AG04449 (cell line): ENCODE results near the gene RNF133.

ENCODE experiments used
- CTCF ChIA-PET: fragments of 350-600 bp; formaldehyde crosslinking; extraction: SDS; loops from one replicate; lab custom pipeline; 2021; ENCODE audit warnings: antibody characterized with exemption; lab: Yijun Ruan, JAX
- POLR2A ChIA-PET: fragments of 400-600, 350-600 bp; formaldehyde crosslinking; extraction: SDS; loops from one replicate; lab custom pipeline; 2020; ENCODE audit warnings: antibody characterized with exemption, inconsistent platforms; lab: Yijun Ruan, JAX
- DNase-seq: peaks from one replicate; pipeline ENCODE4 v3.0.0-alpha.2; 2010; ENCODE audit warnings: low read depth, low spot score
- H3K4me3 ChIP-seq: 2 replicates; pipeline ENCODE4 v1.5.1; 2011; ENCODE audit warnings: low read depth, mild to moderate bottlenecking, control low read depth, low read length
- TF ChIP-seq, protein P1 (sequence below): IDR thresholded peaks from one replicate; pipeline ENCODE4 v1.5.1; 2011; ENCODE audit warnings: mild to moderate bottlenecking, moderate library complexity, low read length, control low read depth, inconsistent platforms; ENCODE audit not compliant: insufficient read depth; ENCODE audit errors: missing control alignments

The RNF133 gene, protein sequence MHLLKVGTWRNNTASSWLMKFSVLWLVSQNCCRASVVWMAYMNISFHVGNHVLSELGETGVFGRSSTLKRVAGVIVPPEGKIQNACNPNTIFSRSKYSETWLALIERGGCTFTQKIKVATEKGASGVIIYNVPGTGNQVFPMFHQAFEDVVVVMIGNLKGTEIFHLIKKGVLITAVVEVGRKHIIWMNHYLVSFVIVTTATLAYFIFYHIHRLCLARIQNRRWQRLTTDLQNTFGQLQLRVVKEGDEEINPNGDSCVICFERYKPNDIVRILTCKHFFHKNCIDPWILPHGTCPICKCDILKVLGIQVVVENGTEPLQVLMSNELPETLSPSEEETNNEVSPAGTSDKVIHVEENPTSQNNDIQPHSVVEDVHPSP

DNA sequence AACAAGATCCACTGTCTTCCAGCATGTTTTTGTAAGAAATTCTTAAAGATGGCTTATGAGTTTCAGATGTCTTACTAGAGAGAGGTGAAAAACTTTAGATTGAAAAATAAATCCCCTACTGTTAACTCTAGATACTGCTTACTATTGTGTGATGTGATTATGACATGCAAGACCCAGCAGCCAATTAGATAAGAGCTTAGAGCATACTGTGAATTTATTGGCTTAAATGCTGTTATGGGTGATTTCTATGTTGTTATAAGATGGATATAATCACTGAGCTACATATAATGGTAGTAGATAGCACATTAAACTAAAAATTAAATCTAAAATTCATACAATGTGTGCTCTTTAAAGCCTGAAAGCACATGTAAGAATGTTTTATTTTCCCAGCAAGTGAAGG lies at the start of gene RNF133:
TSS of gene RNF133 (minus strand) at position 101 of the 400 bp plus-strand sequence. CDS start 199 bp downstream, outside the sequence.
- TF ChIP-seq, protein P1, sequence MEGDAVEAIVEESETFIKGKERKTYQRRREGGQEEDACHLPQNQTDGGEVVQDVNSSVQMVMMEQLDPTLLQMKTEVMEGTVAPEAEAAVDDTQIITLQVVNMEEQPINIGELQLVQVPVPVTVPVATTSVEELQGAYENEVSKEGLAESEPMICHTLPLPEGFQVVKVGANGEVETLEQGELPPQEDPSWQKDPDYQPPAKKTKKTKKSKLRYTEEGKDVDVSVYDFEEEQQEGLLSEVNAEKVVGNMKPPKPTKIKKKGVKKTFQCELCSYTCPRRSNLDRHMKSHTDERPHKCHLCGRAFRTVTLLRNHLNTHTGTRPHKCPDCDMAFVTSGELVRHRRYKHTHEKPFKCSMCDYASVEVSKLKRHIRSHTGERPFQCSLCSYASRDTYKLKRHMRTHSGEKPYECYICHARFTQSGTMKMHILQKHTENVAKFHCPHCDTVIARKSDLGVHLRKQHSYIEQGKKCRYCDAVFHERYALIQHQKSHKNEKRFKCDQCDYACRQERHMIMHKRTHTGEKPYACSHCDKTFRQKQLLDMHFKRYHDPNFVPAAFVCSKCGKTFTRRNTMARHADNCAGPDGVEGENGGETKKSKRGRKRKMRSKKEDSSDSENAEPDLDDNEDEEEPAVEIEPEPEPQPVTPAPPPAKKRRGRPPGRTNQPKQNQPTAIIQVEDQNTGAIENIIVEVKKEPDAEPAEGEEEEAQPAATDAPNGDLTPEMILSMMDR, result no peak
- H3K4me3 ChIP-seq, result no peak within 1 kb of the TSS
- no peak for DNase-seq
- ChIA-PET POLR2A (no interaction called here), CTCF (no interaction called here)

DNA sequence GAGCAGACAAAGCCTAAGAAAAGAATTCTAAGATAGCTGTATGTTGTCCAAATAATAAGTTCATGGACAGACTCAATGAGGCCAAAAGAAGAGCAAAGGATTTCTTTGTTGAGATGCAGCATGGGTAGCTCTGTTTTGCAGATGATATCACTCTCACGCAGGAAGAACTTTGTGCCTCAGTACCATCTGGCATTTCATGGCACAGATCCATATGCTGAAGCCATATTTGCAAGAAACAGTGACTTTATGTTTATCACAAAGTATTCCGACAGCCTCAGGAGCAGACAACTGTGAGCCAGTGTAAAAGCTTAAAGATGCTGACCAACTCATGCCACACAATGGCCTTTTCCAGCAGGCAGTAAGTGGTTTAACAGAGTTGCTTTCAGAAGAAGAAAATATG lies 49.3 kb upstream of the RNF133 start:
- H3K4me3 ChIP-seq, result no peak overlapping the region
- CTCF ChIA-PET, result no interaction called here
- no peak for DNase-seq
- TF ChIP-seq, protein P1, result no peak
- POLR2A ChIA-PET, result no interaction called here

DNA sequence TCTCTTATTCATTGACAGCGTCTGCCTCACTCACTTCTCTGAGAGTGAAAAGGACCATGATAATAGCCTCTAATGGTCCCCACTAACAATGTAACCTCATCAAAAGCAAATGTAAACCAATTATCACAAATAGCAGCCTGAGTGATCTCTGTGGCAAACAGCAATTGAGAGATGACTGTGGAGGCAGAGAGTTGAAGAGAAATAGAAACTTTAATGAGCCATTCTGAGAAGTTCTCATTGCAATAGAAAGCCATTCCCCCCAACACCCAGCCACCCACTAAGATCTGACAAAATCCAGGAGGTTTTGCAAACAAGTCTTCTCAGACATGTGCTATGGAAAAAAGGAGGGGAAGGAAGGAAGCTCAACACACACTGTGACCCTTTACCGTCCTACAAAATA lies 48.0 kb upstream of the RNF133 start:
- ChIA-PET CTCF (no interaction called here), POLR2A (no interaction called here)
- DNase-seq, result no peak
- H3K4me3 ChIP-seq, result no peak overlapping the region
- TF ChIP-seq, protein P1, result no peak

DNA sequence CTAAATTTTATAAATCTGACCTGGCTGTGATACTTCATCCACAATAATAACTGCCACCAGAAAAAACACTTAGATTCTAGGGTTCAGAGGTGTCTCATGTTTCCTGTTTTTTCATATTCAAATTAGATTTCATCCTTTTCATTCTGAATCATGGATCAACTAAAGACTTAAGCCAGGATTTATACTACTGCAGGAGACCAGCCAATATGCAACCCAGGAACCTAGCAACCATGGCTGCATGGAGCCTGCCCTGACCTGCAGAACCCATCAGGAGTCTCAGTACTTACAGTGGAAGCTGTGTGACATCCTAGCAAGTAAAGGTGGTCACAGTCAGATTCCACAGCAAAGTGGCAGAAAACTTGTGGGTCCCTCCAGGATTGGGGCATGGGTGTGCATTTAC lies 44.3 kb upstream of the RNF133 start:
- no peak for DNase-seq

DNA sequence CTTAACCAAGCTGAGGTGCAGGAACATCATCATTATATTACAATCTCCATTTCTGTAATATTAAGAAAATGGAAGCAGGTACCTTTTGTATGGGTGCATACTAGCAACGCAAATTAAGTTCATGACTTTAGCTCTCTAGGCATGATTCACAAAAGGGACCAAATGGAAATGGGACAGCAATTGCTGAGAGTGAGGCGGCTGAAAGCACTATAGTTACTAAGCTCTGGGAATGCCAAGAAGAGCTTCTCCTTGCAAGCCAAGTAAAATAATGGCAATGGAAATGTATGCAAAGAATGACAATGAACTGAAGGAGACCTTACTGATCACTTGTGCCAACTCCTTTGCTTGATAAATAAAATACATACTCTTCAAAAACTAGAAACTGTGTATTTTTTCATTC lies 40.0 kb upstream of the RNF133 start:
- ChIA-PET CTCF (no interaction called here), POLR2A (no interaction called here)
- DNase-seq, result no peak
- no peak overlapping the region for H3K4me3 ChIP-seq
- TF ChIP-seq, protein P1, result no peak

More for the DNA sequence above, 44.3 kb upstream of the RNF133 start:
- ChIA-PET POLR2A (no interaction called here), CTCF (no interaction called here)
- no peak overlapping the region for H3K4me3 ChIP-seq
- TF ChIP-seq, protein P1, result no peak

DNA sequence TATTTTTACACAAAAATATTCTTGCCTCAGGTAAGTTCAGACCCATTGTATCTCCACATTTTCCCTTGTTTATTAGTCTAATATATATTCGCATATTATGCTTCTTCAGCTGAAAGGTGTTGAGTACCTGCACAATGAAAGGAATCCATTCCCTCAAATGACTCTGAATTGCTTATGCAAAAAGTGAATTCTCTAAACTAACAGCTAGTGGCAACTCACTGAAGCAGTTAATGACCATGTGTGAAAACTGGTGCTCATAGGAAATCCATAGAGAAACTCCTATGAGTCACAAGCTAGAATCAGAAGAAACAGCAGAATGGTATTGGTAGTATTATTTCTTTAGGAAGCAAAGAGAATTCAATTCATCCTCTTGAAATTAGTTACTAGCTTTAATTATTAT lies 37.3 kb upstream of the RNF133 start:
- TF ChIP-seq, protein P1, result no peak
- ChIA-PET POLR2A (no interaction called here), CTCF (no interaction called here)
- no peak overlapping the region for H3K4me3 ChIP-seq
- no peak for DNase-seq
